ENCODE measurements around the gene HDAC1. TPM values are rescaled to one million over a fixed set of nuclear protein-coding genes. Genes with fewer than 3 reads are reported as not detected.

The HDAC1 gene
- total RNA-seq, 4 donors from 2014 or later: 40.4 to 51.6 (median 47.1) TPM

DNA sequence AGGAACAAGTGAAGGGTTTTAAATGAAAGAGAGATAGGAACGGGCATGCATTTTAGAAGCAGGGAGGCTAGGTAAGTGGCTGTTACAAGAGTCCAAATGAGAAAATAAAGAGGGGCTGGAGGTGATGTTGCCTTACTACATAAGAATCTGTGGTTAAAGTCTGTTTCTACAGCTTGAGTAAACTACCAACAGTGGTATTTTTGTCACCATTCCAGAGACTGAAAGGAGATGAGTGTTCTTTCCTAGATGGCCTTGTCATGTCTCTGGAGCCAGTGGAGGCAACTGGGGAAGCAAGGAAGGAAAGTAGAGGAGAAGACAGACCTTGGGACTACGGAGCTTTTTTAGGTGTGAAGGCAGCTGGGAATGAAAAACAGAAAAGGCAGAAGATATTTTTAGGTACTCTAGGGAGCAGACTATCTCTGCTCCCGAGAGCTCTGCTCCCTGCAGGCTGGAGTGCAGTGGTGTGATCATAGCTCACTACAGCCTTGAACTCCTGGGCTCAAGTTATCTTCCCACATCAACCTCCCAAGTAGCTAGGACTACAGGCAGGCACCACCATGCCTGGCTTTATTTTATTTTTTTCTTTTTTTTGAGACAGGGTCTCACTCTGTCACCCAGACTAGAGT is 12.2 kb downstream of the HDAC1 start:
- no peak overlapping the region for H3K27ac ChIP-seq
- no peak overlapping the region for H3K4me3 ChIP-seq
- 81 to 84% methylated on average over 3 of the region's 3 CpGs for WGBS, 2 donors
- no peak for DNase-seq (ENCODE audit: low spot score in 2 of 2)
- H3K27me3 ChIP-seq: no peaks in the 10 kb centered on the region
- peaks cover 0 to 2% (median 0%) of the 10 kb centered on the region in 4 donors for H3K4me1 ChIP-seq
- TF ChIP-seq EP300 (IDR thresholded peaks at IDR 0.05) (no peak), POLR2A (IDR thresholded peaks at IDR 0.05) (no peak)
- TF ChIP-seq, protein P1, sequence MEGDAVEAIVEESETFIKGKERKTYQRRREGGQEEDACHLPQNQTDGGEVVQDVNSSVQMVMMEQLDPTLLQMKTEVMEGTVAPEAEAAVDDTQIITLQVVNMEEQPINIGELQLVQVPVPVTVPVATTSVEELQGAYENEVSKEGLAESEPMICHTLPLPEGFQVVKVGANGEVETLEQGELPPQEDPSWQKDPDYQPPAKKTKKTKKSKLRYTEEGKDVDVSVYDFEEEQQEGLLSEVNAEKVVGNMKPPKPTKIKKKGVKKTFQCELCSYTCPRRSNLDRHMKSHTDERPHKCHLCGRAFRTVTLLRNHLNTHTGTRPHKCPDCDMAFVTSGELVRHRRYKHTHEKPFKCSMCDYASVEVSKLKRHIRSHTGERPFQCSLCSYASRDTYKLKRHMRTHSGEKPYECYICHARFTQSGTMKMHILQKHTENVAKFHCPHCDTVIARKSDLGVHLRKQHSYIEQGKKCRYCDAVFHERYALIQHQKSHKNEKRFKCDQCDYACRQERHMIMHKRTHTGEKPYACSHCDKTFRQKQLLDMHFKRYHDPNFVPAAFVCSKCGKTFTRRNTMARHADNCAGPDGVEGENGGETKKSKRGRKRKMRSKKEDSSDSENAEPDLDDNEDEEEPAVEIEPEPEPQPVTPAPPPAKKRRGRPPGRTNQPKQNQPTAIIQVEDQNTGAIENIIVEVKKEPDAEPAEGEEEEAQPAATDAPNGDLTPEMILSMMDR (IDR thresholded peaks at IDR 0.05): no peak
- peaks cover 0 to 15% (median 2%) of the 10 kb centered on the region in 4 donors for H3K9me3 ChIP-seq
- H3K36me3 ChIP-seq: peaks cover 0 to 42% (median 25%) of the 10 kb centered on the region in 3 donors

DNA sequence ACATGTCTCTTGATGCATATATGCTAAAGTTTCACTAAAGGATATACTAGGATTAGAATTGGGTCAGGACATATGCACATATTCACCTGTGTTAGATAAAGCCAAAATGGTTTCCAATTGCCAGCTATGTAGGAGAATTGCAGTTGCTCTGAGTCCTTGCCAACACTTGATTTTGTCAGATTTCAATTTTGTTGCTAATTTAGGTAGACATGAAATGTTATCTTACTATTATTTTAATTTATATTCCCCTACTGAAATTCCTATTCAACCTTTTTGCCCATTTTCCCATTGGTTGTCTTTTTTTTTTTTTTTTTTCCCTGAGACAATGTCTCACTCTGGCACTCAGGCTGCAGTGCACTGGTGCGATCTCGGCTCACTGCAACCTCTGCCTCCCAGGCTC is 13.4 kb downstream of the HDAC1 start:
- DNase-seq (ENCODE audit: low spot score in 2 of 2): no peak
- Histone ChIP-seq H3K4me3 (no peak overlapping the region), H3K36me3 (peaks cover 0 to 42% (median 25%) of the 10 kb centered on the region in 3 donors), H3K9me3 (peaks cover 0 to 15% (median 2%) of the 10 kb centered on the region in 4 donors), H3K4me1 (peaks cover 0 to 4% (median 1%) of the 10 kb centered on the region in 4 donors), H3K27me3 (no peaks in the 10 kb centered on the region), H3K27ac (no peak overlapping the region)
- WGBS, 2 donors: 95 to 100% methylated on average over 2 of the region's 2 CpGs
- no peak for TF ChIP-seq POLR2A (IDR thresholded peaks at IDR 0.05)
- no peak for TF ChIP-seq EP300 (IDR thresholded peaks at IDR 0.05)
- TF ChIP-seq, protein P1 (IDR thresholded peaks at IDR 0.05): no peak

DNA sequence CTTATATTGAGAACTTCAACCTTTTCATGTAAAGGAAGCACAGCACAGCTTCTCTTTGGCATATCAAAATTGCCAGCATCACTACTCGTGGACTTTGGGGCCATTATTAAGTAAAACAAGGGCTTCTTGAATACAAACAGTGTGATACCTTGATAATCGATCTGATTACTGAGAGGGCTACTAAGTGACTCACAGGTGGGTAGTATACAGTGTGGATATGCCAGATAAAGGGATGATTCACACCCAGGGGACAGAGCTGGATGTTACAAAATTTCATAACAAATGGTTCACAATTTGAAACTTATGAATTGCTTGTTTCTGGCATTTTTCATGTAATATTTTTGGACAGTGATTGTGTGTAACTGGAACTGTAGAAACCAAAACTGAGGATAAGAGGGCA is 15.4 kb downstream of the HDAC1 start:
- TF ChIP-seq POLR2A (IDR thresholded peaks at IDR 0.05) (no peak), EP300 (IDR thresholded peaks at IDR 0.05) (no peak)
- TF ChIP-seq, protein P1 (IDR thresholded peaks at IDR 0.05): no peak
- H3K4me1 ChIP-seq: peaks cover 0 to 16% (median 3%) of the 10 kb centered on the region in 4 donors
- no peak overlapping the region for H3K4me3 ChIP-seq
- no peak for DNase-seq (ENCODE audit: low spot score in 2 of 2)
- H3K36me3 ChIP-seq: peaks cover 0 to 40% (median 23%) of the 10 kb centered on the region in 3 donors
- H3K9me3 ChIP-seq: peaks cover 0 to 15% (median 2%) of the 10 kb centered on the region in 4 donors
- no peak overlapping the region for H3K27ac ChIP-seq
- no peaks in the 10 kb centered on the region for H3K27me3 ChIP-seq
- WGBS, 2 donors: 75 to 86% methylated on average over 2 of the region's 2 CpGs

DNA sequence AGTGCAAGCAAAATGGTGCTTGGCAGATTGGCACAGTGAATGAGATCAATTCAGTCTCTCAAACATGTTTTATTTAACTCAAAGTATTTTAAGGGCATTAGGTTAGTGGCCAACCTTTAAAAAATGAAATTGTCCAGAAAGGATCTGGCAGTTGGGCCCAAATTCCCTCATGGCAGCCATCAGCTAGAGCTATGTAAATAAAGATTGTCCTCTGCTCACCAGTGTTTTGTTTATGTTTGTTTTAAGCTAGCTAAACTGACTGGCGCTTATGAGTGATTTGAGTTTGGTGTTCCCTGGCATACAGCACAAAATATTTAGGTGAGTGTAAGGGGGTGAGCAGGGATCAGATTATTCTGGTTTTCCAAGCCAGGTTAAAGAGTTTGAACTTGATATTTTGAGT is 18.1 kb downstream of the HDAC1 start:
- TF ChIP-seq, protein P1 (IDR thresholded peaks at IDR 0.05): no peak
- no peak for TF ChIP-seq POLR2A (IDR thresholded peaks at IDR 0.05)
- Histone ChIP-seq H3K4me3 (no peak overlapping the region), H3K27ac (no peak overlapping the region), H3K27me3 (no peaks in the 10 kb centered on the region), H3K36me3 (peaks cover 0 to 14% (median 0%) of the 10 kb centered on the region in 3 donors), H3K9me3 (peaks cover 0 to 10% (median under 1%) of the 10 kb centered on the region in 4 donors), H3K4me1 (peaks cover 0 to 16% (median 3%) of the 10 kb centered on the region in 4 donors)
- DNase-seq (ENCODE audit: low spot score in 2 of 2): no peak
- WGBS, 2 donors: 76 to 89% methylated on average over 1 of the region's 1 CpG

DNA sequence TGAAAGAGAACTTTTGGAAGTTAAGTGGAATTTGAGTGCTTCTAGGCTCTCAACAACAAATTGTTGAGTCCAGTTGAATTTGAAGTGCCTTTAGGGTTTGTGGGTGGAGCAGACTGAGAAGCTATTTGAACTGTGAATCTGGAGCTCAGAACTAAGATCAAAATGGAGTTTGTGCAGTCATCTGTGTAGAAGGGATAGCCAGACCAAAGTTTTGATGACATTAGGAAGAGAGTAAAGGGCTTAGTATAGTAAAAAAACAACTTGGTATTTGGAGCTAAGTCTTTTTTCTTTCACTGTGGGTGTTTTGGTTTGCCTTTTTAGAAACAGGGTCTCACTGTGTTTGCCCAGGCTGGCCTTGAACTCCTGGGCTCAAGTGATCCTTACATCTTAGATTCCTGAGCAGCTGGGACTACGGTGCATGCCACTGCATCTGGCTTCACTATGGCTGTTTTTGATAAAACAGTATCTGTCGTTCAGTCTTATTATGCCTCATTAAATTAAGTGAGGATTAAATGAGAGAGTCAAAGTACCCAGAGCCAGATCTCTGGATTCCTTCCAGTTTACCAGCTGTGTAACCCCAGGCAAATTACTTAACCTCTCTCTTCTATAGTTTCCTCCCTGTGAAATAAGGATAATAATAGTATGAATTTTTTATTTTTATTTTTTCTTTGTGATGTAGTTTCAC is 20.0 kb downstream of the HDAC1 start:
- no peak overlapping the region for H3K27ac ChIP-seq
- H3K4me1 ChIP-seq: peaks cover 0 to 16% (median 3%) of the 10 kb centered on the region in 4 donors
- no peak overlapping the region for H3K4me3 ChIP-seq
- no peak for TF ChIP-seq POLR2A (IDR thresholded peaks at IDR 0.05)
- no peak for TF ChIP-seq EP300 (IDR thresholded peaks at IDR 0.05)
- TF ChIP-seq, protein P1 (IDR thresholded peaks at IDR 0.05): no peak
- WGBS, 2 donors: 33 to 39% methylated on average over 2 of the region's 2 CpGs
- H3K36me3 ChIP-seq: peaks cover 0 to 3% (median 0%) of the 10 kb centered on the region in 3 donors
- DNase-seq (ENCODE audit: low spot score in 2 of 2): no peak
- H3K27me3 ChIP-seq: no peaks in the 10 kb centered on the region
- no peaks in the 10 kb centered on the region for H3K9me3 ChIP-seq
